PC-9 (cell line): ENCODE results near the gene CEP290. TPM values are rescaled to one million over a fixed set of nuclear protein-coding genes. Genes with fewer than 3 reads are reported as not detected.

Experiments used
- BruUV-seq: library from RNA; stranded (reverse); fragments of 400-500 nt; replicated peaks from 2 replicates; lab custom pipeline; 2021; lab: Mats Ljungman, UMichigan
- CTCF ChIA-PET: fragments of 300-600 bp; sonication (Branson Sonifier 250); formaldehyde crosslinking; loops from one replicate; lab custom pipeline; 2022; ENCODE audit warnings: antibody characterized with exemption; lab: Charles Lee
- POLR2A ChIA-PET: fragments of 300-600 bp; sonication (Branson Sonifier 250); formaldehyde crosslinking; loops from one replicate; lab custom pipeline; 2022; ENCODE audit warnings: antibody characterized with exemption; ENCODE audit not compliant: unreplicated experiment; lab: Charles Lee
- DNase-seq, 2 experiments: peaks; one replicate each; pipeline versions ENCODE4 v3.0.0 to v3.0.0-alpha.2; 2015 to 2022; ENCODE audit warnings: mixed read lengths in 1 of 2
- H2AFZ ChIP-seq: fragments of 200-600 bp; sonication (generic); 2 replicates; pipeline ENCODE4 v1.8.1; 2017; ENCODE audit warnings: antibody characterized with exemption
- H3F3A ChIP-seq: fragments of 200-600 bp; sonication (generic); 2 replicates; pipeline ENCODE4 v1.8.1; 2017; ENCODE audit warnings: antibody characterized with exemption, mild to moderate bottlenecking, low read depth; ENCODE audit not compliant: insufficient read depth
- H3K27ac ChIP-seq: fragments of 200-600 bp; sonication (generic); 2 replicates; pipeline ENCODE4 v1.6.1; 2016; ENCODE audit warnings: mixed run types
- H3K27me3 ChIP-seq: fragments of 200-600 bp; sonication (generic); 2 replicates; pipeline ENCODE4 v1.6.1; 2016; ENCODE audit warnings: low read depth, mixed run types; ENCODE audit not compliant: insufficient read depth
- H3K36me3 ChIP-seq: fragments of 200-600 bp; sonication (generic); 2 replicates; pipeline ENCODE4 v1.6.1; 2016; ENCODE audit warnings: low read depth, mixed run types
- H3K4me1 ChIP-seq: fragments of 200-600 bp; sonication (generic); replicated peaks from 2 replicates; pipeline ENCODE4 v1.6.1; 2016; ENCODE audit warnings: mixed run types; ENCODE audit not compliant: insufficient read depth
- H3K4me2 ChIP-seq: fragments of 200-600 bp; sonication (generic); 2 replicates; pipeline ENCODE4 v1.6.1; 2017; ENCODE audit warnings: mixed run types
- H3K4me3 ChIP-seq: fragments of 200-600 bp; sonication (generic); 2 replicates; pipeline ENCODE4 v1.6.1; 2016; ENCODE audit warnings: mixed run types
- H3K79me2 ChIP-seq: fragments of 200-600 bp; sonication (generic); 2 replicates; pipeline ENCODE4 v1.6.1; 2017; ENCODE audit warnings: low read depth, mixed run types
- H3K9me2 ChIP-seq: fragments of 200-600 bp; sonication (generic); 2 replicates; pipeline ENCODE4 v1.8.1; 2017; ENCODE audit warnings: mild to moderate bottlenecking; ENCODE audit not compliant: insufficient read depth
- H3K9me3 ChIP-seq: fragments of 200-600 bp; sonication (generic); 2 replicates; pipeline ENCODE4 v1.8.1; 2016; ENCODE audit warnings: low read depth; ENCODE audit not compliant: insufficient read depth
- H4K20me1 ChIP-seq: fragments of 200-600 bp; sonication (generic); 2 replicates; pipeline ENCODE4 v1.8.1; 2017; ENCODE audit not compliant: insufficient read depth
- EZH2 ChIP-seq: fragments of 200-600 bp; sonication (generic); IDR thresholded peaks from 2 replicates; pipeline ENCODE4 v1.8.0; 2017; ENCODE audit warnings: antibody characterized with exemption, low read depth
- intact Hi-C: fragments of 100-400 bp; cut with micrococcal nuclease; formaldehyde crosslinking; loops from one replicate; pipeline ENCODE4 v1.10.0; 2022; ENCODE audit not compliant: unreplicated experiment
- total RNA-seq: library from RNA; stranded (reverse); gene quantifications from 2 replicates; pipeline ENCODE4 v1.2.3, GENCODE V29; 2021
- TF ChIP-seq, protein P1 (sequence below): fragments of 200-600 bp; sonication (generic); conservative IDR thresholded peaks from 2 replicates; pipeline ENCODE4 v1.6.1; 2017; ENCODE audit warnings: mixed run types, antibody characterized with exemption, mild to moderate bottlenecking, moderate library complexity

The CEP290 gene
- total RNA-seq, 1 experiment from 2014 or later = 21.9 TPM

DNA sequence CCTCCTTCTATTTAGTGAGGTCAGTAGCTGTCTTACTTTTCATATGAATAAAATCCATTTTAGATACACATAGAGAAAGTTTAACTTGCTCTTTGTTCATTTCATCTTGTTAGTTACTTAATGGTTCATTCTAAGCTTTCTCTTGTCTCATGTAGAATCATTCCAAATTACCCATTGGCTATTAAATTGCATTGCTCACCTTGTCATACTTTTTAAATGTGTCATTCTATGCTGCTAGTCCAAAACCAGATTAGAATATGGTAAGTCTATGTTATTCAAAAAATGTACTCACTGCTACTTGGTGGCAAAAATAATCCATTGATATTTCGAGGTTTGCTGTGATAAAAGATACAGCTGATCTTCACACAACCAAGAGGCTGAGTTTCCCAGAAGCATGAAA is 115.7 kb downstream of the CEP290 start:
- H3K9me2 ChIP-seq = no peaks in the 10 kb centered on the region
- POLR2A ChIA-PET = no interaction called here
- H3K4me2 ChIP-seq = no peak overlapping the region
- H3K4me1 ChIP-seq = no peaks in the 10 kb centered on the region
- H3K9me3 ChIP-seq = no peaks in the 10 kb centered on the region
- no peaks in the 10 kb centered on the region for H3K36me3 ChIP-seq
- no peaks in the 10 kb centered on the region for H4K20me1 ChIP-seq
- H3F3A ChIP-seq = no peaks in the 10 kb centered on the region
- H3K79me2 ChIP-seq = no peaks in the 10 kb centered on the region
- H3K27ac ChIP-seq = no peak overlapping the region
- TF ChIP-seq, protein P1, sequence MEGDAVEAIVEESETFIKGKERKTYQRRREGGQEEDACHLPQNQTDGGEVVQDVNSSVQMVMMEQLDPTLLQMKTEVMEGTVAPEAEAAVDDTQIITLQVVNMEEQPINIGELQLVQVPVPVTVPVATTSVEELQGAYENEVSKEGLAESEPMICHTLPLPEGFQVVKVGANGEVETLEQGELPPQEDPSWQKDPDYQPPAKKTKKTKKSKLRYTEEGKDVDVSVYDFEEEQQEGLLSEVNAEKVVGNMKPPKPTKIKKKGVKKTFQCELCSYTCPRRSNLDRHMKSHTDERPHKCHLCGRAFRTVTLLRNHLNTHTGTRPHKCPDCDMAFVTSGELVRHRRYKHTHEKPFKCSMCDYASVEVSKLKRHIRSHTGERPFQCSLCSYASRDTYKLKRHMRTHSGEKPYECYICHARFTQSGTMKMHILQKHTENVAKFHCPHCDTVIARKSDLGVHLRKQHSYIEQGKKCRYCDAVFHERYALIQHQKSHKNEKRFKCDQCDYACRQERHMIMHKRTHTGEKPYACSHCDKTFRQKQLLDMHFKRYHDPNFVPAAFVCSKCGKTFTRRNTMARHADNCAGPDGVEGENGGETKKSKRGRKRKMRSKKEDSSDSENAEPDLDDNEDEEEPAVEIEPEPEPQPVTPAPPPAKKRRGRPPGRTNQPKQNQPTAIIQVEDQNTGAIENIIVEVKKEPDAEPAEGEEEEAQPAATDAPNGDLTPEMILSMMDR = no peak
- no peak for TF ChIP-seq EZH2
- no peak overlapping the region for H3K4me3 ChIP-seq
- H3K27me3 ChIP-seq = no peaks in the 10 kb centered on the region
- intact Hi-C loops = no loop called here
- no TSS peak for BruUV-seq
- no peak overlapping the region for H2AFZ ChIP-seq
- DNase-seq = no peak
- CTCF ChIA-PET = no interaction called here

DNA sequence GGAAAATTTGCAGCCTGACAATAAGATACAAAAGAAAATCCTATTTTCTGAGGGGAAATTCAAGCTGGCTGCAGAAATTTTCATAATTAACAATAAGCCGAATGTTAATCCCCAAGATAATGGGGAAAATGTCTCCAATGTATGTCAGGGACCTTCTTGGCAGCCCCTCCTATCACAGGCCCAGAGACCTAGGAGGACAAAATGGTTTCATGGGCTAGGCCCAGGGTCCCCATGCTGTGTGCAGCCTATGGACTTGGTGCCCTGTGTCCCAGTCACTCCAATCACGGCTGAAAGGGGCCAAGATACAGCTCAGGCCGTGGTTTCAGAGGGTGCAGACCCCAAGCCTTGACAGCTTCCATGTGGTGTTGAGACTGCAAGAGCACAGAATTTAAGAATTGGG is 123.9 kb downstream of the CEP290 start:
- no peak overlapping the region for H3K4me2 ChIP-seq
- ChIA-PET POLR2A (no interaction called here), CTCF (no interaction called here)
- H4K20me1 ChIP-seq = no peaks in the 10 kb centered on the region
- DNase-seq = no peak
- H2AFZ ChIP-seq = no peak overlapping the region
- intact Hi-C loops = no loop called here
- H3K4me1 ChIP-seq = no peaks in the 10 kb centered on the region
- H3F3A ChIP-seq = no peaks in the 10 kb centered on the region
- H3K79me2 ChIP-seq = no peaks in the 10 kb centered on the region
- no peak overlapping the region for H3K27ac ChIP-seq
- H3K4me3 ChIP-seq = no peak overlapping the region
- no peak for TF ChIP-seq EZH2
- TF ChIP-seq, protein P1 = no peak
- H3K9me2 ChIP-seq = no peaks in the 10 kb centered on the region
- H3K36me3 ChIP-seq = no peaks in the 10 kb centered on the region
- no TSS peak for BruUV-seq
- H3K27me3 ChIP-seq = no peaks in the 10 kb centered on the region
- no peaks in the 10 kb centered on the region for H3K9me3 ChIP-seq

DNA sequence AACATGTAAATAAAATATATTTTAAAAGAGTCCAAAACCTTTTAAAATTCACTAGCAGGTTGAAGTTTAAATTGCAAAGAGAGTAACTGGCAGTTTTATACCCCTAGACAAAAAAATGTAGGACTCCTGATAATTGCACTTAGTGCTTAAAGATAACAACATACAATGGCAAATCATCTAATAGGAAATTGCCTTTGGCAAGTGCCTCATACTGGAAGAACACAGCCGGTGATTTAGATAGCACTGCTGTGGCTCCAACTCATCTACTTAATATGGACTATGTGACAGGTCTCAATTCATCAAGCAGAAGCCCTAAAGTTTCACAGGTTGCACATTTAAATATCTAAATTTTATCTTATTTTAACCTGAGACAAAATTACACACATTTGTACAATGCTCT is 126.1 kb downstream of the CEP290 start:
- no TSS peak for BruUV-seq
- no peak overlapping the region for H3K4me2 ChIP-seq
- no peaks in the 10 kb centered on the region for H3K36me3 ChIP-seq
- POLR2A ChIA-PET = no interaction called here
- no peak for DNase-seq
- no peaks in the 10 kb centered on the region for H3K4me1 ChIP-seq
- H3K27ac ChIP-seq = no peak overlapping the region
- no peaks in the 10 kb centered on the region for H4K20me1 ChIP-seq
- intact Hi-C loops = no loop called here
- no peaks in the 10 kb centered on the region for H3K27me3 ChIP-seq
- CTCF ChIA-PET = no interaction called here
- no peaks in the 10 kb centered on the region for H3K9me2 ChIP-seq
- no peaks in the 10 kb centered on the region for H3K79me2 ChIP-seq
- H2AFZ ChIP-seq = no peak overlapping the region
- TF ChIP-seq, protein P1 = no peak
- no peak for TF ChIP-seq EZH2
- H3F3A ChIP-seq = no peaks in the 10 kb centered on the region
- H3K4me3 ChIP-seq = no peak overlapping the region
- no peaks in the 10 kb centered on the region for H3K9me3 ChIP-seq
